Erythroblast (primary cell): Measurements from ENCODE around the gene MSRB3.

Source experiments
- GATA1 ChIP-seq: IDR thresholded peaks from 2 replicates; pipeline ENCODE4 v1.6.1; 2011; ENCODE audit warnings: low read depth, mild to moderate bottlenecking, control low read depth, low read length, moderate library complexity
- POLR2A ChIP-seq: IDR thresholded peaks from 2 replicates; pipeline ENCODE4 v1.6.1; 2011; ENCODE audit warnings: mild to moderate bottlenecking, low read length

- no peak for TF ChIP-seq POLR2A
- TF ChIP-seq GATA1, result no peak
Measured at GRCh38 chr12:65432114-65432513, 153.6 kb downstream of the MSRB3 start.
